ENCODE results near the gene ZNF460.

- no peak for TF ChIP-seq SREBF1 (IDR thresholded peaks at IDR 0.05; ENCODE audit: low read length)
- no peak for TF ChIP-seq ASH2L (IDR thresholded peaks at IDR 0.05; ENCODE audit: borderline replicate concordance, low read depth)
- no peak for TF ChIP-seq RAD51 (IDR thresholded peaks at IDR 0.05)
- no peak for TF ChIP-seq PBX3 (IDR thresholded peaks at IDR 0.05; ENCODE audit: insufficient replicate concordance, low read depth, low read length)
- TF ChIP-seq CTCF (IDR thresholded peaks at IDR 0.05 in 2 of 3, conservative IDR thresholded peaks at IDR 0.05 in 1 of 3; ENCODE audit: control insufficient read depth in 2 of 3, extremely low read depth in 1 of 3, insufficient read depth in 1 of 3, low read depth in 3 of 3, low read length in 3 of 3), result no peak
These were observed 8.1 kb downstream of the ZNF460 start for GRCh38 chr19:57288373-57288772.
